Fibroblast of villous mesenchyme (primary cell): Measurements from ENCODE around the gene CLSTN1. TPM values are rescaled to one million over a fixed set of nuclear protein-coding genes. Genes with fewer than 3 reads are reported as not detected.

Experiments
- DNase-seq: peaks from one replicate; pipeline ENCODE4 v3.0.0-alpha.2; 2010; ENCODE audit warnings: low read depth
- H3K4me3 ChIP-seq: 2 replicates; pipeline ENCODE4 v1.5.1; 2011; ENCODE audit warnings: low read depth, mild to moderate bottlenecking, low read length
- CTCF ChIP-seq: IDR thresholded peaks from 2 replicates; pipeline ENCODE4 v1.5.1; 2012; ENCODE audit warnings: low read depth, mild to moderate bottlenecking, low read length; ENCODE audit not compliant: insufficient read depth
- total RNA-seq: library from RNA; depleted of rRNA; stranded (reverse); fragments of >200 nt; gene quantifications from 2 replicates; pipeline ENCODE4 v1.2.3, GENCODE V29; 2012

Gene CLSTN1
- total RNA-seq, 1 donor, result 126 TPM

- no peak for TF ChIP-seq CTCF
- no peak overlapping the region for H3K4me3 ChIP-seq
- no peak for DNase-seq
These were observed 22.1 kb upstream of the CLSTN1 start for GRCh38 chr1:9845914-9846313.

GRCh38 chr1:9844756-9845155, 21.0 kb upstream of the CLSTN1 start:
- TF ChIP-seq CTCF, result no peak
- DNase-seq, result no peak
- no peak overlapping the region for H3K4me3 ChIP-seq

- H3K4me3 ChIP-seq, result no peak overlapping the region
- no peak for DNase-seq
- TF ChIP-seq CTCF, result no peak
These were observed 20.3 kb upstream of the CLSTN1 start for GRCh38 chr1:9844106-9844505.

- no peak for TF ChIP-seq CTCF
- no peak for DNase-seq
- H3K4me3 ChIP-seq, result no peak overlapping the region
These were observed 19.8 kb upstream of the CLSTN1 start for GRCh38 chr1:9843576-9843945.

GRCh38 chr1:9842781-9843575, 19.2 kb upstream of the CLSTN1 start:
- DNase-seq, result no peak
- no peak for TF ChIP-seq CTCF
- no peak overlapping the region for H3K4me3 ChIP-seq

GRCh38 chr1:9842073-9842711, 18.4 kb upstream of the CLSTN1 start:
- no peak for TF ChIP-seq CTCF
- no peak for DNase-seq
- H3K4me3 ChIP-seq, result no peak overlapping the region
